SU-DHL-6 (cell line): ENCODE results near the gene NNMT.

Source experiments
- EZH2phosphoT487 ChIP-seq: fragments of 200-600 bp; sonication (generic), shearing (Covaris generic); conservative IDR thresholded peaks from 2 replicates; pipeline ENCODE4 v1.6.1; 2018; ENCODE audit warnings: mild to moderate bottlenecking, antibody characterized with exemption, low read length, moderate library complexity, mixed read lengths
- TF ChIP-seq, protein P1 (sequence below): fragments of 200-600 bp; sonication (generic); IDR thresholded peaks from one replicate; pipeline ENCODE4 v1.5.1; 2017; ENCODE audit warnings: antibody characterized with exemption, mild to moderate bottlenecking, low read length, moderate library complexity; ENCODE audit not compliant: insufficient read depth, poor library complexity, severe bottlenecking

DNA sequence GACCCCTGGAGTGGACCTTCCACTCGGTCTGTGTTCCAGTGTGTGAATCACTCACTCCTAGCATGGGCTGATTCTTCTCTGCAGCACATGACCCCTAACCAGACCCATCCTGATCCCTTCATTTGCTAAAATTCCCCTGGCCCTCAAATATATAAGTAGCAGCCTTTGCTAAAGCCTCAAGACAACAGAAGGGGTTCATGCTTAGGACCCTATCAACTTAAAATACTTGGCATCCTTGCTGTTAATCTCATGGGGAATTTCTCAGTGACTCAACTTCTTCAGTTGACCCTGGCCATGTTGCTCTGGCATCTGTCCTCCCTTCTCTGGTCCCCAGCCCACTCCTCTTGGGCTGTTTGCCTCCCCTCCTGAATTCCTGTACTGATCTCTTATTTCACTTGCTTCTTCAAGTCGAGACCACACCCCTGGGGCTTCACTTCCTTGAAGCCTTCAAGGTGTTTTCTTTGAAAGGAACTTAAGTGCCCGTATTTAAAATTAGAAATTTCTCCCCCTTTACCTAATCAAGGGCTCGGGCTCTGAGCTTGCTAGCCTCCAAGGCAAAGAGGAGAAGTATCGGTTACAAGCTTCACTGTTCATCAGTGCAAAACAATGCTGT is 23.6 kb downstream of the NNMT start:
- no peak for TF ChIP-seq EZH2phosphoT487
- TF ChIP-seq, protein P1, sequence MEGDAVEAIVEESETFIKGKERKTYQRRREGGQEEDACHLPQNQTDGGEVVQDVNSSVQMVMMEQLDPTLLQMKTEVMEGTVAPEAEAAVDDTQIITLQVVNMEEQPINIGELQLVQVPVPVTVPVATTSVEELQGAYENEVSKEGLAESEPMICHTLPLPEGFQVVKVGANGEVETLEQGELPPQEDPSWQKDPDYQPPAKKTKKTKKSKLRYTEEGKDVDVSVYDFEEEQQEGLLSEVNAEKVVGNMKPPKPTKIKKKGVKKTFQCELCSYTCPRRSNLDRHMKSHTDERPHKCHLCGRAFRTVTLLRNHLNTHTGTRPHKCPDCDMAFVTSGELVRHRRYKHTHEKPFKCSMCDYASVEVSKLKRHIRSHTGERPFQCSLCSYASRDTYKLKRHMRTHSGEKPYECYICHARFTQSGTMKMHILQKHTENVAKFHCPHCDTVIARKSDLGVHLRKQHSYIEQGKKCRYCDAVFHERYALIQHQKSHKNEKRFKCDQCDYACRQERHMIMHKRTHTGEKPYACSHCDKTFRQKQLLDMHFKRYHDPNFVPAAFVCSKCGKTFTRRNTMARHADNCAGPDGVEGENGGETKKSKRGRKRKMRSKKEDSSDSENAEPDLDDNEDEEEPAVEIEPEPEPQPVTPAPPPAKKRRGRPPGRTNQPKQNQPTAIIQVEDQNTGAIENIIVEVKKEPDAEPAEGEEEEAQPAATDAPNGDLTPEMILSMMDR: no peak
